Measurements from ENCODE around the gene TAF15. TPM values are rescaled to one million over a fixed set of nuclear protein-coding genes. Genes with fewer than 3 reads are reported as not detected.

TAF15 gene
- total RNA-seq, 6 experiments from 2014 or later = 132 to 170 (median 146) TPM

- TF ChIP-seq, protein P1, sequence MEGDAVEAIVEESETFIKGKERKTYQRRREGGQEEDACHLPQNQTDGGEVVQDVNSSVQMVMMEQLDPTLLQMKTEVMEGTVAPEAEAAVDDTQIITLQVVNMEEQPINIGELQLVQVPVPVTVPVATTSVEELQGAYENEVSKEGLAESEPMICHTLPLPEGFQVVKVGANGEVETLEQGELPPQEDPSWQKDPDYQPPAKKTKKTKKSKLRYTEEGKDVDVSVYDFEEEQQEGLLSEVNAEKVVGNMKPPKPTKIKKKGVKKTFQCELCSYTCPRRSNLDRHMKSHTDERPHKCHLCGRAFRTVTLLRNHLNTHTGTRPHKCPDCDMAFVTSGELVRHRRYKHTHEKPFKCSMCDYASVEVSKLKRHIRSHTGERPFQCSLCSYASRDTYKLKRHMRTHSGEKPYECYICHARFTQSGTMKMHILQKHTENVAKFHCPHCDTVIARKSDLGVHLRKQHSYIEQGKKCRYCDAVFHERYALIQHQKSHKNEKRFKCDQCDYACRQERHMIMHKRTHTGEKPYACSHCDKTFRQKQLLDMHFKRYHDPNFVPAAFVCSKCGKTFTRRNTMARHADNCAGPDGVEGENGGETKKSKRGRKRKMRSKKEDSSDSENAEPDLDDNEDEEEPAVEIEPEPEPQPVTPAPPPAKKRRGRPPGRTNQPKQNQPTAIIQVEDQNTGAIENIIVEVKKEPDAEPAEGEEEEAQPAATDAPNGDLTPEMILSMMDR (IDR thresholded peaks at IDR 0.05) = no peak
- no peaks in the 10 kb centered on the region for H3K9me3 Mint-ChIP-seq
- no peaks in the 10 kb centered on the region for H3K36me3 Mint-ChIP-seq (ENCODE audit: low read depth)
- no peak within 1 kb of the TSS for H3K27ac Mint-ChIP-seq
- no peak within 1 kb of the TSS for H3K4me3 Mint-ChIP-seq
- H3K4me1 Mint-ChIP-seq (ENCODE audit: low read depth) = peaks cover 15% of the 10 kb centered on the region
- no peaks in the 10 kb centered on the region for H3K27me3 Mint-ChIP-seq (ENCODE audit: insufficient read depth)
- no peak for DNase-seq
Measured at GRCh38 chr17:35868737-35869136, 59.5 kb downstream of the TAF15 start, which contains the start of gene HEATR9. HEATR9 (minus strand) TSS chr17:35868891; CDS start chr17:35868742, 149 bp downstream.

DNA sequence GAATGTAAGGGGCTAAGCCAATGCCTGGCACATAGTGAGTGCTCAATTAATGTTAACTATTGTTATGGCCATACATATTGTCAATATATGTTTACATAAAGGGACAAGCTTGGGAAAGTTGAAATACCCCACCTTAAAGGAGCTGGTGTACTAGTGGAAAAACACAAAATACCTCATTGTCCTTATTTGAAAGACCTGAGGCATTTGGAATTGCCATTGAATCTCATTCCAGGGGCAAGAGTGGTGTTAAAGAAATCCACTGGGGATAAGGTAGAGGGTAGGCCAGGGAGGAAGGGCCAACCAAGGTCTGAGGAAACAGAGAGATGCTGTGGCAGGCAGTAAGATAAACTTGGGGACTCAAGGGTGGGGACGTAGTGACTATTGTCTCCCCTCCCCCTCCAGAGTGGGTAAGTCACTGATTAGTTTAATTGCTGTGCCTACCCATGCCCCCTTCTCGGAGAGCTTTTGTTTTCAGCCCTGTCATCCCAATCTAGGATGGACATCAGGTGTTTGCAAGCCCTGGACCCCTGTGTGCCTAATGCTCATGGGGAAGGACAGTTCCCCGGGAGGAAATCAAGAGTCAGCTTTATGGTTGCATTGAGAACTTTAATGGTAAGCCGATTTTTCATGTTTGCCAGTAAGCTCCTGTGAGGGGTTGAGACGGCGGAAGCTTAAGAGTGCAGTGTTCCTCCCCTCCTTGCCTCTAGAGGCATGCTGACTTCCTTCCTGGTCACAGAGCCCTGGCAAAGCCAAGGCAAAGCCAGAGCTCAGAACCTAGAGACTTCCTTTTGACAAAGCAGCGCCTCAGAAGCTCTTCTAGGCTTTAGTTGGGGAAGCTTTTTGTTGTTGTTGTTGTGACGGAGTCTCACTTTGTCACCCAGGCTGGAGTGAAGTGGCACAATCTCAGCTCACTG is 61.9 kb downstream of the TAF15 start:
- Mint-ChIP-seq H3K27me3 (ENCODE audit: insufficient read depth) (no peaks in the 10 kb centered on the region), H3K9me3 (no peaks in the 10 kb centered on the region), H3K36me3 (ENCODE audit: low read depth) (no peaks in the 10 kb centered on the region), H3K4me1 (ENCODE audit: low read depth) (peaks cover 16% of the 10 kb centered on the region), H3K4me3 (no peak overlapping the region), H3K27ac (no peak overlapping the region)
- no peak for DNase-seq
- TF ChIP-seq, protein P1 (IDR thresholded peaks at IDR 0.05) = no peak

GRCh38 chr17:35872196-35872980 is 63.1 kb downstream of the TAF15 start:
- Mint-ChIP-seq H3K36me3 (ENCODE audit: low read depth) (no peaks in the 10 kb centered on the region), H3K4me1 (ENCODE audit: low read depth) (peaks cover 10% of the 10 kb centered on the region)

DNA sequence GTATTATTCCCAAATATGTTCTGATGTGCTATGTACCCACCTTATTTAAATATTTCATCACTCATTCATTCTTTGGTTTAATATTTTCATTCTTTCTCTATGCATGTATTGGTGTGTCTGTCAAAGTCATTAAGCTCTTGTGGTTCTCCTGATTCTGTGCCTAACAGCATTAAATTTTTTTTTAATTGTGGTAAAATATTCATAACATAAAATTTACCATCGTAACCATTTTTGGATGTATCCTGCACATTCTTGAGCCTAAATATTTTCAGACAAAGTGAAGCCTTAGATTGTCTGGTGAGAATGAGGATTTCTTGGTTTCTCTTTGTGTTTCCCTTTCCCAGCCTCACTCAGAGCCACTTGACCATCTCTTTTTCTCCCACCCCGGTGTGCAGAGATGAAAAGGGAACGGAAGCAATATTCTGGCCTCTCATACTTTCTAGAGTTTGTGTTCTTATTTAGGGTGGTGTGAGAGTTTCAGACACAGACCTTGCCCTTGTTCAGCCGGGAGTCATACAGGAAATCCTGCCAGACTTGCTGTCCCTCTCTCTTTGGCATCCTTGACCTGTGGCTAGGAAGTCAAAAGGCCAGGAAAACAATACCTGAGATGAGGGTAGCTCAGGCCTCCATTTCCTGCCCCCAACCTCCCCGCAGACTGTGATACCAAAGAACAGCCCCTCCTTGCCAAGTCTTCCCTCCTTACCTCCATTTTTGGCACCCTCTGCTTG is 66.0 kb downstream of the TAF15 start:
- no peaks in the 10 kb centered on the region for H3K9me3 Mint-ChIP-seq
- no peaks in the 10 kb centered on the region; the same call in 1 of the 2 replicates for H3K27me3 Mint-ChIP-seq (ENCODE audit: insufficient read depth)
- H3K36me3 Mint-ChIP-seq (ENCODE audit: low read depth) = no peaks in the 10 kb centered on the region
- H3K4me3 Mint-ChIP-seq = no peak overlapping the region
- H3K4me1 Mint-ChIP-seq (ENCODE audit: low read depth) = peaks cover 19% of the 10 kb centered on the region
- TF ChIP-seq, protein P1 (IDR thresholded peaks at IDR 0.05) = no peak
- DNase-seq = no peak
- H3K27ac Mint-ChIP-seq = no peak overlapping the region

More at GRCh38 chr17:35872196-35872980, 63.1 kb downstream of the TAF15 start:
- TF ChIP-seq, protein P1 (IDR thresholded peaks at IDR 0.05) = no peak
- Mint-ChIP-seq H3K9me3 (no peaks in the 10 kb centered on the region), H3K4me3 (no peak overlapping the region), H3K27me3 (ENCODE audit: insufficient read depth) (no peaks in the 10 kb centered on the region; the same call in 1 of the 2 replicates), H3K27ac (no peak overlapping the region)
- DNase-seq = no peak

GRCh38 chr17:35875800-35876139 is 66.5 kb downstream of the TAF15 start:
- Mint-ChIP-seq H3K9me3 (no peaks in the 10 kb centered on the region), H3K27ac (no peak overlapping the region), H3K27me3 (ENCODE audit: insufficient read depth) (no peaks in the 10 kb centered on the region; the same call in 1 of the 2 replicates), H3K36me3 (ENCODE audit: low read depth) (no peaks in the 10 kb centered on the region), H3K4me3 (no peak overlapping the region), H3K4me1 (ENCODE audit: low read depth) (peaks cover 24% of the 10 kb centered on the region)
- TF ChIP-seq, protein P1 (IDR thresholded peaks at IDR 0.05) = no peak
- DNase-seq = no peak

Measured in HFFc6 (cell line).